Measurements from ENCODE around the gene TTBK1.

The TTBK1 gene

DNA sequence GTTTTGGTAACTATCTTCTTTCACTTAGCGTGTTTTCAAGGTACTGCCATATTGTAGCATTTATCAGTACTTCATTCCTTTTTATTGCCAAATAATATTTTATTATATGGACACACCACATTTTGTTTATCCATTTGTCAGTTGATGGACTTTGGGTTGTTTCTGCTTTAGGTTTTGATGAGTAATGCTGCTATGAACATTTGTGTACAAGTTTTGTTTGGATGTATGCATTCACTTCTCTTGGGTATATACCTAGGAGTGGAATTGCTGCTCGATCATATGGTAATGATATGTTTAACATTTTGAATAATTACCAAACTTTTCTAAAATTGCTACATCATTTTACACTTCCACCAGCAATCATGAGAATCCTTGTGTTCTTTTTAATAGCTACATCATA lies 48.4 kb downstream of the TTBK1 start:
- TF ChIP-seq, protein P1, sequence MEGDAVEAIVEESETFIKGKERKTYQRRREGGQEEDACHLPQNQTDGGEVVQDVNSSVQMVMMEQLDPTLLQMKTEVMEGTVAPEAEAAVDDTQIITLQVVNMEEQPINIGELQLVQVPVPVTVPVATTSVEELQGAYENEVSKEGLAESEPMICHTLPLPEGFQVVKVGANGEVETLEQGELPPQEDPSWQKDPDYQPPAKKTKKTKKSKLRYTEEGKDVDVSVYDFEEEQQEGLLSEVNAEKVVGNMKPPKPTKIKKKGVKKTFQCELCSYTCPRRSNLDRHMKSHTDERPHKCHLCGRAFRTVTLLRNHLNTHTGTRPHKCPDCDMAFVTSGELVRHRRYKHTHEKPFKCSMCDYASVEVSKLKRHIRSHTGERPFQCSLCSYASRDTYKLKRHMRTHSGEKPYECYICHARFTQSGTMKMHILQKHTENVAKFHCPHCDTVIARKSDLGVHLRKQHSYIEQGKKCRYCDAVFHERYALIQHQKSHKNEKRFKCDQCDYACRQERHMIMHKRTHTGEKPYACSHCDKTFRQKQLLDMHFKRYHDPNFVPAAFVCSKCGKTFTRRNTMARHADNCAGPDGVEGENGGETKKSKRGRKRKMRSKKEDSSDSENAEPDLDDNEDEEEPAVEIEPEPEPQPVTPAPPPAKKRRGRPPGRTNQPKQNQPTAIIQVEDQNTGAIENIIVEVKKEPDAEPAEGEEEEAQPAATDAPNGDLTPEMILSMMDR (IDR thresholded peaks at IDR 0.05; ENCODE audit: extremely low read depth, missing control alignments) = no peak
- DNase-seq (ENCODE audit: low spot score) = no peak

DNA sequence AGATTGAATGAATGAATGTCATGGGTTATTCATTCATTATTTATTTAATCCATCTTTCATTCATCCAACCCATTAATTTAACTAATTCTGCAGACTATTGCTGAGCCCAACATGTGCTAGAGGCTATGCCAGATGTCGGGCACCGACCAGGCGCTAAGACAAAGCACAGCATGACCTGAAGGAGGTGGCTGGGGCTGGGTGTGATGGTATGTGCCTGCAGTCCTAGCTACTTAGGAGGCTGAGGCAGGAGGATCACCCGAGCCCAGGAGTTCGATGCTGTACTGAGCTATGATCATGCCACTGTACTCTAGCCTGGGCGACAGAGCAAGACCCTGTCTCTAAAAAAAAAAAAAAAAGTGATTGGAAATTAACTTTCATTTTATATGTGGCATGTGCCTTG lies 49.1 kb downstream of the TTBK1 start:
- TF ChIP-seq, protein P1 (IDR thresholded peaks at IDR 0.05; ENCODE audit: extremely low read depth, missing control alignments) = no peak
- no peak for DNase-seq (ENCODE audit: low spot score)

DNA sequence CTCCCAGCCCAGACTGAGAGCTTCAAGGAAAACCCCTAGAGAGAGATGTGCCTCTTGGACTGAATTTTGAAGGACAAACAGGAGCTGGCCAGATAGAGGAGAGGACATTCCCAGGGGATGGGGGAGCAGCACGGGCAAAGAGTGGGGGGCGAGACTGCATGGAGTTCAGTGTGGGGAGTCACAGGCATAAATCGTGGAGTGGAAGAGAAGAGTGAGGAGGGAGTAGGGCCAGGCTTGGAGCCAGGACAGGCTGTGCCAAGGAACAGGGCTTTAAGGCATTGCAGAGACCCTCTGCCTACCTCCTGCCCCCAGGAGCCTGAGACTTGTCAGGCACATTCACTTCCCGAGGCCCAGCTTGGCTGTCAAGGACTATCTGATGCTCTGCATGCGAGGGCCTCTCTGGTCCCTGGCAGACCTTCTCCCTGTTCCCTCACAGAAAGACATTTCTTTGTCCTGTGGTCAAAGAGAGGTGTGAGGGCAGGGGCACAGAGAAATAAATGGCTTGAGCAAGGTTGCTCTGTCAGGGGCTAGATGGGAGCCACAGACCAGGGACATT lies 49.6 kb downstream of the TTBK1 start:
- TF ChIP-seq, protein P1 (IDR thresholded peaks at IDR 0.05; ENCODE audit: extremely low read depth, missing control alignments) = no peak
- no peak for DNase-seq (ENCODE audit: low spot score)

DNA sequence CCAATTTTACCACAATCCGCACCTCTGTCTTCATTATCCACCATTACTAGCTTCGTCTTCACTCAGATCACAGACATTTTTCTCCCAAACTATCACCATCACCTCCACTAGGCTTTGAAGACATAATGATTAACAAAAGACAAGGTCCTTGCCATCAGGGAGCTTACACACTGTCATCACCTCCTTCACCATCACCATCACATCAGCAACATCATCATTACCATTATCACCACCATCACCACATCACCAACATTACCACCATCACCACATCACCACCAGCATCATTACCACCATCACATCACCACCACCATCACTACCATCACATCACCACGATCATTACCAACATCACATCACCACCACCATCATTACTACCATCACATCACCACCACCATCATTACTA lies 50.4 kb downstream of the TTBK1 start:
- TF ChIP-seq, protein P1 (IDR thresholded peaks at IDR 0.05; ENCODE audit: extremely low read depth, missing control alignments) = no peak
- DNase-seq (ENCODE audit: low spot score) = no peak

DNA sequence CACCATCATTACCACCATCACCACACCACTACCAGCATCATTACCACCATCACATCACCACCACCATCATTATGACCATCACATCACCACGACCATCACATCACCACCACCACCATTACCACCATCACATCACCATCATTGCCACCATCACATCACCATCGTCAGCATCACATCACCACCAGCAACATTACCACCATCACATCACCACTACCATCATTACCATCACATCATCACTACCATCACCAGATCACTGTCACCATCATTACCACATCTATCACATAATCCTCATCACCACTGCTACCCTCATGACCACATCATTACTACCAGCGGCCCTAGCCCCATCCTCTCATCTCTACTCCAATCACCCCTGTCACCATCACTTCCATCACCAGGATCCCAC lies 51.3 kb downstream of the TTBK1 start:
- TF ChIP-seq, protein P1 (IDR thresholded peaks at IDR 0.05; ENCODE audit: extremely low read depth, missing control alignments) = no peak
- no peak for DNase-seq (ENCODE audit: low spot score)

DNA sequence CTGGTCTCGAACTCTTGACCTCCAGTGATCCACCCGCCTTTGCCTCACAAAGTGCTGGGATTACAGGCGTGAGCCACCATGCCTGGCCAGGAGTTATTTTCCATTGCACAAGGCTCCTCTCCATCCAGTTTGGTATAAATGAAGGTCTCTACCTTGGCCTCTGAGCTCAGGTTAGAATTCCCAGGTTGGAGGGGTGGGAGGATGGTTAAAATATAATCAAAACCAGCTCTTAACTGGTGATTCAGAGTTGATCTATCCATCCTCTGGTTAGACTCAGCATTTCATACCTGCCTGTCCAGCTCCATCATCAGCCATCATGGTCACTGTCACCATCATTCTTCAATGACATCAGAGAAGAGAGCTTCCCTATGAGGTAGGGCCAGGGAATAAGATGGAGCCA lies 52.2 kb downstream of the TTBK1 start:
- DNase-seq (ENCODE audit: low spot score) = no peak
- TF ChIP-seq, protein P1 (IDR thresholded peaks at IDR 0.05; ENCODE audit: extremely low read depth, missing control alignments) = no peak

DNA sequence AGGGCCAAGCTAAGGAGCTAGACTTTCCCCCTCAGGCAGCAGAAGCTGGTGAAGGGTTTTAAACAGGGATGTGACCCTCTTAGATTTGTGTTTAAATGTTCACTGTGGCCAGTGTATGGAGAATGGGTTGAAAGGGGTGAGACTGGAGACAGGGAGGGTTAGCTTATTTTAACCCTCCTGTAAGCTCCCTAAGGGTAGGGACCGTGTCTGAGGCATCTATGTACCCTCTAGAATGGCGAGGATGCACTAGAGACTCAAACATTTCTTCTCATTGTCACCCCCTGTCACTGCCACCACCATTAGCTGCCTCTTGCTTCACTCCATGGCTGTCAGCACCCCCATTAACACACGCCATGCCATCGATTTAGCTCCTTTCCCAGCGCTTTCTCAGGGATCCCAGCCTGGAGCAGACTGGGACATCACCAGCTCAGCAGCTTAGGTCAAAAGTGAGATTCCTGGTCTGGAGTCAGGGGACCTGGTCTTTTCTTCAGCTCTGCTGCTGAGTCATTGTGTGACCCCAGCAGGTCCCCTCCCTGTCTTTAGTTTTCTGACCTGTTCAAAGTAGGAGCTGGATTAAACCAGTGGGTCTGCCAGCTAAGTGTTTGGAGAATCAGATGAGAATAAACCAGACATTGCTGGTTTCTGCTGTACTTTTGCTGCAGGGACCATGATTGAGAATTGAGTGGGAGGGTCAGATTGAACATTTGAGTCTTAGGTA lies 53.7 kb downstream of the TTBK1 start:
- no peak for DNase-seq (ENCODE audit: low spot score)
- TF ChIP-seq, protein P1 (IDR thresholded peaks at IDR 0.05; ENCODE audit: extremely low read depth, missing control alignments) = no peak

All from GM20000 (cell line).